Activated T-cell treated with anti-CD3 and anti-CD28 coated beads, Interleukin-2, amount 50 U/mL, for 24 hours (primary cell): ENCODE results near the gene BACE2.

Experiments used
- DNase-seq: peaks from one replicate; pipeline ENCODE4 v3.0.0-alpha.2; 2020
- H3K27ac Mint-ChIP-seq: 2 replicates; pipeline ENCODE4 v1.8.0; 2020; ENCODE audit warnings: mild to moderate bottlenecking, mixed read lengths
- H3K27me3 Mint-ChIP-seq: 2 replicates; pipeline ENCODE4 v1.8.0; 2020; ENCODE audit warnings: mixed read lengths
- H3K36me3 Mint-ChIP-seq: 2 replicates; pipeline ENCODE4 v1.8.0; 2020; ENCODE audit warnings: low read depth, mixed read lengths
- H3K4me1 Mint-ChIP-seq: 2 replicates; pipeline ENCODE4 v1.8.0; 2020; ENCODE audit warnings: low read depth, mixed read lengths
- H3K4me3 Mint-ChIP-seq: 2 replicates; pipeline ENCODE4 v1.8.0; 2020; ENCODE audit warnings: mild to moderate bottlenecking, moderate library complexity, mixed read lengths
- H3K9me3 Mint-ChIP-seq: 2 replicates; pipeline ENCODE4 v1.8.0; 2020; ENCODE audit warnings: mixed read lengths

The BACE2 gene

GRCh38 chr21:41256771-41257702 is 89.1 kb downstream of the BACE2 start:
- Mint-ChIP-seq H3K36me3 (no peaks in the 10 kb centered on the region), H3K9me3 (peaks cover 9% of the 10 kb centered on the region), H3K4me3 (no peak overlapping the region), H3K4me1 (no peaks in the 10 kb centered on the region), H3K27me3 (peaks cover 23% of the 10 kb centered on the region), H3K27ac (no peak overlapping the region)
- DNase-seq = no peak

GRCh38 chr21:41258617-41259016 is 90.7 kb downstream of the BACE2 start:
- Mint-ChIP-seq H3K36me3 (no peaks in the 10 kb centered on the region), H3K9me3 (peaks cover 9% of the 10 kb centered on the region), H3K4me3 (no peak overlapping the region), H3K27ac (no peak overlapping the region), H3K27me3 (peaks cover 23% of the 10 kb centered on the region), H3K4me1 (no peaks in the 10 kb centered on the region)
- no peak for DNase-seq

GRCh38 chr21:41260428-41260827 is 92.5 kb downstream of the BACE2 start:
- Mint-ChIP-seq H3K4me1 (no peaks in the 10 kb centered on the region), H3K36me3 (no peaks in the 10 kb centered on the region), H3K9me3 (peaks cover 5% of the 10 kb centered on the region), H3K27me3 (peaks cover 23% of the 10 kb centered on the region), H3K27ac (no peak overlapping the region), H3K4me3 (no peak overlapping the region)
- no peak for DNase-seq

- Mint-ChIP-seq H3K4me1 (no peaks in the 10 kb centered on the region), H3K27ac (no peak overlapping the region), H3K27me3 (peaks cover 28% of the 10 kb centered on the region), H3K9me3 (peaks cover 17% of the 10 kb centered on the region), H3K4me3 (no peak overlapping the region), H3K36me3 (no peaks in the 10 kb centered on the region)
- DNase-seq = no peak
Observed at GRCh38 chr21:41267346-41267745, 99.4 kb downstream of the BACE2 start.

- H3K4me3 Mint-ChIP-seq = no peak overlapping the region
- H3K4me1 Mint-ChIP-seq = no peaks in the 10 kb centered on the region
- H3K36me3 Mint-ChIP-seq = no peaks in the 10 kb centered on the region
- H3K9me3 Mint-ChIP-seq = peaks cover 20% of the 10 kb centered on the region
- no peak for DNase-seq
- no peak overlapping the region for H3K27ac Mint-ChIP-seq
- H3K27me3 Mint-ChIP-seq = peaks cover 25% of the 10 kb centered on the region
Observed at GRCh38 chr21:41269535-41269934, 101.6 kb downstream of the BACE2 start.

- H3K36me3 Mint-ChIP-seq = no peaks in the 10 kb centered on the region
- peaks cover 48% of the 10 kb centered on the region for H3K27me3 Mint-ChIP-seq
- H3K4me3 Mint-ChIP-seq = no peak overlapping the region
- H3K9me3 Mint-ChIP-seq = peaks cover 8% of the 10 kb centered on the region
- DNase-seq = no peak
- H3K4me1 Mint-ChIP-seq = no peaks in the 10 kb centered on the region
- no peak overlapping the region for H3K27ac Mint-ChIP-seq
Observed at GRCh38 chr21:41277196-41277595, 109.2 kb downstream of the BACE2 start.

GRCh38 chr21:41277846-41278245 is 109.9 kb downstream of the BACE2 start:
- Mint-ChIP-seq H3K4me3 (no peak overlapping the region), H3K9me3 (peaks cover 2% of the 10 kb centered on the region), H3K4me1 (no peaks in the 10 kb centered on the region), H3K36me3 (no peaks in the 10 kb centered on the region), H3K27ac (no peak overlapping the region), H3K27me3 (peaks cover 54% of the 10 kb centered on the region)
- no peak for DNase-seq

GRCh38 chr21:41280115-41280919 is 112.4 kb downstream of the BACE2 start:
- no peak for DNase-seq
- H3K27me3 Mint-ChIP-seq = peaks cover 47% of the 10 kb centered on the region
- no peaks in the 10 kb centered on the region for H3K4me1 Mint-ChIP-seq
- H3K27ac Mint-ChIP-seq = no peak overlapping the region
- no peak overlapping the region for H3K4me3 Mint-ChIP-seq
- no peaks in the 10 kb centered on the region for H3K36me3 Mint-ChIP-seq
- H3K9me3 Mint-ChIP-seq = no peaks in the 10 kb centered on the region

GRCh38 chr21:41282412-41282811 is 114.5 kb downstream of the BACE2 start:
- no peaks in the 10 kb centered on the region for H3K36me3 Mint-ChIP-seq
- peaks cover 32% of the 10 kb centered on the region for H3K27me3 Mint-ChIP-seq
- no peak overlapping the region for H3K4me3 Mint-ChIP-seq
- no peak for DNase-seq
- no peaks in the 10 kb centered on the region for H3K4me1 Mint-ChIP-seq
- no peaks in the 10 kb centered on the region for H3K9me3 Mint-ChIP-seq
- H3K27ac Mint-ChIP-seq = no peak overlapping the region

GRCh38 chr21:41283211-41283818 is 115.4 kb downstream of the BACE2 start:
- H3K9me3 Mint-ChIP-seq = no peaks in the 10 kb centered on the region

GRCh38 chr21:41289431-41289830 is 121.5 kb downstream of the BACE2 start:
- Mint-ChIP-seq H3K27me3 (peaks cover 19% of the 10 kb centered on the region), H3K36me3 (no peaks in the 10 kb centered on the region), H3K27ac (no peak overlapping the region), H3K9me3 (no peaks in the 10 kb centered on the region), H3K4me3 (no peak overlapping the region), H3K4me1 (peaks cover 7% of the 10 kb centered on the region)
- no peak for DNase-seq

More at GRCh38 chr21:41283211-41283818, 115.4 kb downstream of the BACE2 start:
- H3K36me3 Mint-ChIP-seq = no peaks in the 10 kb centered on the region
- no peak overlapping the region for H3K27ac Mint-ChIP-seq
- no peaks in the 10 kb centered on the region for H3K4me1 Mint-ChIP-seq
- H3K4me3 Mint-ChIP-seq = no peak overlapping the region
- H3K27me3 Mint-ChIP-seq = peaks cover 28% of the 10 kb centered on the region
- DNase-seq = no peak

GRCh38 chr21:41290106-41290799 is 122.3 kb downstream of the BACE2 start:
- no peaks in the 10 kb centered on the region for H3K36me3 Mint-ChIP-seq
- no peak for DNase-seq
- H3K4me1 Mint-ChIP-seq = peaks cover 7% of the 10 kb centered on the region
- H3K4me3 Mint-ChIP-seq = no peak overlapping the region
- H3K27me3 Mint-ChIP-seq = peaks cover 25% of the 10 kb centered on the region
- H3K9me3 Mint-ChIP-seq = no peaks in the 10 kb centered on the region
- H3K27ac Mint-ChIP-seq = no peak overlapping the region

GRCh38 chr21:41294548-41295231 is 126.7 kb downstream of the BACE2 start:
- Mint-ChIP-seq H3K27ac (no peak overlapping the region), H3K27me3 (peaks cover 49% of the 10 kb centered on the region), H3K4me1 (peaks cover 7% of the 10 kb centered on the region), H3K9me3 (no peaks in the 10 kb centered on the region), H3K4me3 (no peak overlapping the region), H3K36me3 (no peaks in the 10 kb centered on the region)
- DNase-seq = no peak
